ENCODE measurements around the gene PPARD. TPM values are rescaled to one million over a fixed set of nuclear protein-coding genes. Genes with fewer than 3 reads are reported as not detected.
A peak's percentile ranks its signal among the peaks of the same experiment; 100 is the strongest.

Gene PPARD
- total and polyA plus RNA-seq, 2 of the 13 experiments (the other 11 are each of a cell fraction or from before 2014, with no cell fraction given): 6.1 to 13.3 TPM

GRCh38 chr6:35342258-35343091, at the start of gene PPARD (continued):
- TF ChIP-seq USF2 (IDR thresholded peaks at IDR 0.05; ENCODE audit: low read depth, low read length): no peak
- TF ChIP-seq USF2 (CRISPR knock-in tag; IDR thresholded peaks at IDR 0.05; ENCODE audit: borderline replicate concordance): no peak
- no peak for TF ChIP-seq TEF (CRISPR knock-in tag; IDR thresholded peaks at IDR 0.05)
- no peak for TF ChIP-seq ZNF317 (CRISPR knock-in tag; IDR thresholded peaks at IDR 0.05)
- peak; percentile 77; the same call in 1 of the 2 replicates for TF ChIP-seq HDAC2 (CRISPR knock-in tag; IDR thresholded peaks at IDR 0.05)
- TF ChIP-seq ZNF232 (CRISPR knock-in tag; IDR thresholded peaks at IDR 0.05; ENCODE audit: borderline replicate concordance): peak; percentile 53; the same call in 1 of the 2 replicates
- peak; percentile 88 for TF ChIP-seq KDM3A (CRISPR knock-in tag; IDR thresholded peaks at IDR 0.05; ENCODE audit: low read depth)
- TF ChIP-seq ZMYM3 (CRISPR knock-in tag; IDR thresholded peaks at IDR 0.05): peak; percentile 78
- no peak for TF ChIP-seq KDM6A (CRISPR knock-in tag; IDR thresholded peaks at IDR 0.05; ENCODE audit: low read depth)
- TF ChIP-seq ZNF605 (CRISPR knock-in tag; IDR thresholded peaks at IDR 0.05): no peak
- TF ChIP-seq SPEN (CRISPR knock-in tag; IDR thresholded peaks at IDR 0.05; ENCODE audit: low read depth): peak; percentile 77
- TF ChIP-seq GZF1 (CRISPR knock-in tag; IDR thresholded peaks at IDR 0.05): no peak
- peak; percentile 74; the same call in 1 of the 2 replicates for TF ChIP-seq NFKB2 (CRISPR knock-in tag; IDR thresholded peaks at IDR 0.05; ENCODE audit: borderline replicate concordance)
- no peak for TF ChIP-seq NFIC (IDR thresholded peaks at IDR 0.05; ENCODE audit: low read length)
- TF ChIP-seq CENPX (CRISPR knock-in tag; IDR thresholded peaks at IDR 0.05): no peak
- no peak for TF ChIP-seq ZNF160 (CRISPR knock-in tag; IDR thresholded peaks at IDR 0.05)
- TF ChIP-seq HOXD1 (CRISPR knock-in tag; IDR thresholded peaks at IDR 0.05): no peak
- no peak; the same call in 1 of the 2 replicates for TF ChIP-seq ZNF362 (CRISPR knock-in tag; IDR thresholded peaks at IDR 0.05; ENCODE audit: borderline replicate concordance)
- TF ChIP-seq TEAD3 (CRISPR knock-in tag; optimal IDR thresholded peaks at IDR 0.05; ENCODE audit: borderline replicate concordance): peak; percentile 85
- no peak for TF ChIP-seq ZNF737 (CRISPR knock-in tag; IDR thresholded peaks at IDR 0.05; ENCODE audit: borderline replicate concordance)
- no peak for TF ChIP-seq NR2C2 (CRISPR knock-in tag; IDR thresholded peaks at IDR 0.05; ENCODE audit: borderline replicate concordance)
- TF ChIP-seq ZNF543 (CRISPR knock-in tag; IDR thresholded peaks at IDR 0.05): no peak; the same call in 1 of the 2 replicates
- no peak for TF ChIP-seq ZNF660 (CRISPR knock-in tag; IDR thresholded peaks at IDR 0.05; ENCODE audit: borderline replicate concordance, low read depth)
- peak; percentile 79; the same call in 1 of the 2 replicates for TF ChIP-seq ZNF331 (CRISPR knock-in tag; IDR thresholded peaks at IDR 0.05)
- TF ChIP-seq ZNF891 (CRISPR knock-in tag; IDR thresholded peaks at IDR 0.05): peak; percentile 93
- TF ChIP-seq RXRA (CRISPR knock-in tag; IDR thresholded peaks at IDR 0.05): peak; percentile 74; the same call in 1 of the 2 replicates
- 0 out of 2 replicates have a peak, but pooled peaks have one; percentile 52 for TF ChIP-seq ARNT2 (CRISPR knock-in tag; IDR thresholded peaks at IDR 0.05; ENCODE audit: low read depth)
- TF ChIP-seq ZNF598 (CRISPR knock-in tag; IDR thresholded peaks at IDR 0.05; ENCODE audit: borderline replicate concordance): peak; percentile 91

Measured in HepG2 (cell line).